ENCODE results near the gene RHD. TPM values are rescaled to one million over a fixed set of nuclear protein-coding genes. Genes with fewer than 3 reads are reported as not detected.
"Not testable (repeated sequence)": the region's sequence is repeated elsewhere in the genome, so short reads cannot be mapped to it uniquely, and the experiment has no call there.

Gene RHD
- total RNA-seq, 1 donor: 1.2 TPM

- H3K27me3 ChIP-seq (ENCODE audit: insufficient read depth, low read length): no peaks in the 10 kb centered on the region
- H3K4me3 ChIP-seq (ENCODE audit: low read length): peak within 1 kb of the TSS; percentile 99
- no peaks in the 10 kb centered on the region for H3K9me3 ChIP-seq (ENCODE audit: low read depth, low read length)
- H3K4me1 ChIP-seq (ENCODE audit: insufficient read depth, low read length): peaks cover 39% of the 10 kb centered on the region
Observed at GRCh38 chr1:25247024-25247828, 25.1 kb upstream of the RHD start, which contains the start of gene RSRP1. Gene RSRP1 (minus strand): TSS chr1:25247454. CDS start chr1:25246963, 491 bp downstream.

- Histone ChIP-seq H3K4me1 (ENCODE audit: insufficient read depth, low read length) (peaks cover 32% of the 10 kb centered on the region), H3K4me3 (ENCODE audit: low read length) (peak overlapping the region; percentile 99), H3K9me3 (ENCODE audit: low read depth, low read length) (no peaks in the 10 kb centered on the region), H3K27me3 (ENCODE audit: insufficient read depth, low read length) (no peaks in the 10 kb centered on the region)
Observed at GRCh38 chr1:25247829-25248754, 24.2 kb upstream of the RHD start.

GRCh38 chr1:25253911-25254310 is 18.4 kb upstream of the RHD start:
- H3K27me3 ChIP-seq (ENCODE audit: insufficient read depth, low read length): no peaks in the 10 kb centered on the region
- H3K4me1 ChIP-seq (ENCODE audit: insufficient read depth, low read length): no peaks in the 10 kb centered on the region
- no peak overlapping the region for H3K4me3 ChIP-seq (ENCODE audit: low read length)
- no peaks in the 10 kb centered on the region for H3K9me3 ChIP-seq (ENCODE audit: low read depth, low read length)

- Histone ChIP-seq H3K4me3 (ENCODE audit: low read length) (no peak overlapping the region), H3K4me1 (ENCODE audit: insufficient read depth, low read length) (peaks cover 14% of the 10 kb centered on the region), H3K27me3 (ENCODE audit: insufficient read depth, low read length) (no peaks in the 10 kb centered on the region), H3K9me3 (ENCODE audit: low read depth, low read length) (no peaks in the 10 kb centered on the region)
Observed at GRCh38 chr1:25255706-25256577, 16.4 kb upstream of the RHD start.

GRCh38 chr1:25256578-25256965 is 15.7 kb upstream of the RHD start:
- Histone ChIP-seq H3K4me3 (ENCODE audit: low read length) (no peak overlapping the region), H3K27me3 (ENCODE audit: insufficient read depth, low read length) (no peaks in the 10 kb centered on the region), H3K4me1 (ENCODE audit: insufficient read depth, low read length) (peaks cover 14% of the 10 kb centered on the region), H3K9me3 (ENCODE audit: low read depth, low read length) (no peaks in the 10 kb centered on the region)

GRCh38 chr1:25257196-25257595 is 15.1 kb upstream of the RHD start:
- Histone ChIP-seq H3K27me3 (ENCODE audit: insufficient read depth, low read length) (no peaks in the 10 kb centered on the region), H3K4me1 (ENCODE audit: insufficient read depth, low read length) (peaks cover 14% of the 10 kb centered on the region), H3K4me3 (ENCODE audit: low read length) (no peak overlapping the region), H3K9me3 (ENCODE audit: low read depth, low read length) (no peaks in the 10 kb centered on the region)

- H3K4me1 ChIP-seq (ENCODE audit: insufficient read depth, low read length): peaks cover 14% of the 10 kb centered on the region
- not testable (repeated sequence) for H3K4me3 ChIP-seq (ENCODE audit: low read length); H3K27me3 ChIP-seq (ENCODE audit: insufficient read depth, low read length); H3K9me3 ChIP-seq (ENCODE audit: low read depth, low read length)
Observed at GRCh38 chr1:25259813-25260212, 12.5 kb upstream of the RHD start.

- not testable (repeated sequence) for H3K9me3 ChIP-seq (ENCODE audit: low read depth, low read length); H3K27me3 ChIP-seq (ENCODE audit: insufficient read depth, low read length); H3K4me3 ChIP-seq (ENCODE audit: low read length)
- peaks cover 14% of the 10 kb centered on the region for H3K4me1 ChIP-seq (ENCODE audit: insufficient read depth, low read length)
Observed at GRCh38 chr1:25260336-25260735, 12.0 kb upstream of the RHD start.

- not testable (repeated sequence) for H3K9me3 ChIP-seq (ENCODE audit: low read depth, low read length); H3K27me3 ChIP-seq (ENCODE audit: insufficient read depth, low read length); H3K4me1 ChIP-seq (ENCODE audit: insufficient read depth, low read length)
- peak overlapping the region; percentile 46 for H3K4me3 ChIP-seq (ENCODE audit: low read length)
Observed at GRCh38 chr1:25266554-25267287, 5.6 kb upstream of the RHD start.

GRCh38 chr1:25267288-25268142 is 4.8 kb upstream of the RHD start:
- H3K4me3 ChIP-seq (ENCODE audit: low read length): peak overlapping the region; percentile 46
- H3K4me1 ChIP-seq (ENCODE audit: insufficient read depth, low read length); H3K9me3 ChIP-seq (ENCODE audit: low read depth, low read length); H3K27me3 ChIP-seq (ENCODE audit: insufficient read depth, low read length): not testable (repeated sequence)

- not testable (repeated sequence) for H3K27me3 ChIP-seq (ENCODE audit: insufficient read depth, low read length); H3K9me3 ChIP-seq (ENCODE audit: low read depth, low read length); H3K4me1 ChIP-seq (ENCODE audit: insufficient read depth, low read length)
- H3K4me3 ChIP-seq (ENCODE audit: low read length): peak overlapping the region; percentile 46
Observed at GRCh38 chr1:25268143-25268760, 4.1 kb upstream of the RHD start.

GRCh38 chr1:25275648-25276047 is 3.3 kb downstream of the RHD start:
- H3K27me3 ChIP-seq (ENCODE audit: insufficient read depth, low read length); H3K4me3 ChIP-seq (ENCODE audit: low read length); H3K9me3 ChIP-seq (ENCODE audit: low read depth, low read length); H3K4me1 ChIP-seq (ENCODE audit: insufficient read depth, low read length): not testable (repeated sequence)

- H3K4me3 ChIP-seq (ENCODE audit: low read length); H3K27me3 ChIP-seq (ENCODE audit: insufficient read depth, low read length); H3K4me1 ChIP-seq (ENCODE audit: insufficient read depth, low read length); H3K9me3 ChIP-seq (ENCODE audit: low read depth, low read length): not testable (repeated sequence)
Observed at GRCh38 chr1:25277295-25277694, 5.0 kb downstream of the RHD start.
